ES-I3 (cell line): Measurements from ENCODE around the gene CACNA1H.

ENCODE experiments used
- H3K36me3 ChIP-seq: 2 replicates; pipeline ENCODE4 v1.6.1; 2013; ENCODE audit warnings: mild to moderate bottlenecking, low read length, control low read depth, moderate library complexity; ENCODE audit not compliant: insufficient read depth
- H3K4me1 ChIP-seq: 2 replicates; pipeline ENCODE4 v1.6.1; 2013; ENCODE audit warnings: mild to moderate bottlenecking, control low read depth, low read length; ENCODE audit not compliant: insufficient read depth
- H3K9ac ChIP-seq: 2 replicates; pipeline ENCODE4 v1.6.1; 2013; ENCODE audit warnings: low read depth, mild to moderate bottlenecking, low read length, moderate library complexity
- H3K9me3 ChIP-seq: 2 replicates; pipeline ENCODE4 v1.6.1; 2013; ENCODE audit warnings: mild to moderate bottlenecking, low read length, moderate library complexity; ENCODE audit not compliant: control insufficient read depth, insufficient read depth

Gene CACNA1H

GRCh38 chr16:1127971-1128715 is 24.8 kb upstream of the CACNA1H start:
- no peak overlapping the region for H3K9ac ChIP-seq

GRCh38 chr16:1129106-1129960 is 23.6 kb upstream of the CACNA1H start:
- no peak overlapping the region for H3K9ac ChIP-seq
- H3K36me3 ChIP-seq: no peaks in the 10 kb centered on the region
- H3K4me1 ChIP-seq: no peaks in the 10 kb centered on the region
- no peaks in the 10 kb centered on the region for H3K9me3 ChIP-seq

More at GRCh38 chr16:1127971-1128715, 24.8 kb upstream of the CACNA1H start:
- Histone ChIP-seq H3K4me1 (no peaks in the 10 kb centered on the region), H3K36me3 (no peaks in the 10 kb centered on the region), H3K9me3 (no peaks in the 10 kb centered on the region)

GRCh38 chr16:1130382-1130781 is 22.5 kb upstream of the CACNA1H start:
- Histone ChIP-seq H3K9ac (no peak overlapping the region), H3K36me3 (no peaks in the 10 kb centered on the region), H3K4me1 (no peaks in the 10 kb centered on the region), H3K9me3 (no peaks in the 10 kb centered on the region)

- Histone ChIP-seq H3K9me3 (no peaks in the 10 kb centered on the region), H3K4me1 (no peaks in the 10 kb centered on the region), H3K9ac (no peak overlapping the region), H3K36me3 (no peaks in the 10 kb centered on the region)
These were observed 21.4 kb upstream of the CACNA1H start for GRCh38 chr16:1131378-1131994.

GRCh38 chr16:1132431-1132830 is 20.5 kb upstream of the CACNA1H start:
- Histone ChIP-seq H3K9ac (no peak overlapping the region), H3K9me3 (no peaks in the 10 kb centered on the region), H3K36me3 (no peaks in the 10 kb centered on the region), H3K4me1 (no peaks in the 10 kb centered on the region)

- no peak overlapping the region for H3K9ac ChIP-seq
- no peaks in the 10 kb centered on the region for H3K36me3 ChIP-seq
- H3K9me3 ChIP-seq: no peaks in the 10 kb centered on the region
- no peaks in the 10 kb centered on the region for H3K4me1 ChIP-seq
These were observed 19.6 kb upstream of the CACNA1H start for GRCh38 chr16:1133271-1133670.

- Histone ChIP-seq H3K36me3 (no peaks in the 10 kb centered on the region), H3K9me3 (no peaks in the 10 kb centered on the region), H3K4me1 (no peaks in the 10 kb centered on the region), H3K9ac (no peak overlapping the region)
These were observed 18.9 kb upstream of the CACNA1H start for GRCh38 chr16:1133810-1134520.

- Histone ChIP-seq H3K9me3 (no peaks in the 10 kb centered on the region), H3K4me1 (no peaks in the 10 kb centered on the region), H3K36me3 (no peaks in the 10 kb centered on the region), H3K9ac (no peak overlapping the region)
These were observed 18.0 kb upstream of the CACNA1H start for GRCh38 chr16:1134776-1135458.

GRCh38 chr16:1135459-1135825 is 17.5 kb upstream of the CACNA1H start:
- no peaks in the 10 kb centered on the region for H3K9me3 ChIP-seq
- no peak overlapping the region for H3K9ac ChIP-seq
- no peaks in the 10 kb centered on the region for H3K36me3 ChIP-seq
- no peaks in the 10 kb centered on the region for H3K4me1 ChIP-seq

GRCh38 chr16:1137604-1138003 is 15.3 kb upstream of the CACNA1H start:
- no peaks in the 10 kb centered on the region for H3K4me1 ChIP-seq
- no peak overlapping the region for H3K9ac ChIP-seq
- no peaks in the 10 kb centered on the region for H3K36me3 ChIP-seq
- H3K9me3 ChIP-seq: no peaks in the 10 kb centered on the region

GRCh38 chr16:1140582-1141162 is 12.2 kb upstream of the CACNA1H start:
- Histone ChIP-seq H3K9me3 (no peaks in the 10 kb centered on the region), H3K36me3 (no peaks in the 10 kb centered on the region), H3K9ac (no peak overlapping the region), H3K4me1 (no peaks in the 10 kb centered on the region)

- H3K9me3 ChIP-seq: no peaks in the 10 kb centered on the region
- no peaks in the 10 kb centered on the region for H3K4me1 ChIP-seq
- no peaks in the 10 kb centered on the region for H3K36me3 ChIP-seq
- no peak overlapping the region for H3K9ac ChIP-seq
These were observed 11.7 kb upstream of the CACNA1H start for GRCh38 chr16:1141191-1141590.

- Histone ChIP-seq H3K9me3 (no peaks in the 10 kb centered on the region), H3K4me1 (no peaks in the 10 kb centered on the region), H3K9ac (no peak overlapping the region), H3K36me3 (no peaks in the 10 kb centered on the region)
These were observed 11.2 kb upstream of the CACNA1H start for GRCh38 chr16:1141716-1142115.
